Bronchial epithelial cell (primary cell): ENCODE data around the gene YBEY. TPM values are rescaled to one million over a fixed set of nuclear protein-coding genes. Genes with fewer than 3 reads are reported as not detected.
"Not testable (repeated sequence)": the region's sequence is repeated elsewhere in the genome, so short reads cannot be mapped to it uniquely, and the experiment has no call there.

Experiments
- DNase-seq: peaks from one replicate; pipeline ENCODE4 v3.0.0-alpha.2; 2010; ENCODE audit warnings: low read depth
- FAIRE-seq: peaks from 2 replicates; lab custom pipeline; 2011; peaks lifted over from hg19 to GRCh38; lab: Jason Lieb, UNC
- H3K27me3 ChIP-seq: 2 replicates; pipeline ENCODE4 v1.5.1; 2011; ENCODE audit warnings: low read length; ENCODE audit not compliant: control insufficient read depth, insufficient read depth
- H3K36me3 ChIP-seq: 2 replicates; pipeline ENCODE4 v1.5.1; 2011; ENCODE audit warnings: low read length; ENCODE audit not compliant: control insufficient read depth, insufficient read depth
- H3K4me3 ChIP-seq: 2 replicates; pipeline ENCODE4 v1.5.1; 2011; ENCODE audit warnings: mild to moderate bottlenecking, low read depth, low read length, control low read depth
- total RNA-seq: library from RNA; depleted of rRNA; stranded (reverse); fragments of >200 nt; gene quantifications from 2 replicates; pipeline ENCODE4 v1.2.1, GENCODE V29; 2014
- TF ChIP-seq, protein P1 (sequence below): IDR thresholded peaks from 2 replicates; pipeline ENCODE4 v1.5.1; 2011; ENCODE audit warnings: mild to moderate bottlenecking, moderate library complexity, low read length, control low read depth, inconsistent platforms; ENCODE audit not compliant: insufficient read depth, severe bottlenecking

Gene YBEY
- total RNA-seq, 1 donor from 2014 or later = 17.4 TPM

DNA sequence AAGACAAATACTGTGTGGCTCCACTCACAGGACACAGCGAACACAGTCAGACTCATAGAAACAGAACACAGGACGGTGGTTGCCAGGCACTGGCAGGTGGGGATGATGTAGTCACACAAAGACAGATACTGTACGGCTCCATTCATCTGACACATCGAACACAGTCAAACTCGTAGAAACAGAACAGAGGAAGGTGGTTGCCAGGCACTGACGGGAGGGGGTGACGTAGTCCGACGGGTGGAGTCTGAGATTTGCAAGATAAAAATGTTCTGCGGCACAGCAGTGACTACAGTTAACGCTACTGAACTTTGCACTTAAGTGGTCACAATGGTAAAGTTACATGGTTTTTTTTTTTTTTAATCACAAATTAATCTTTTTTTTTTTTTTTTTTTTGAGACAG, 18.8 kb downstream of the YBEY start:
- TF ChIP-seq, protein P1, sequence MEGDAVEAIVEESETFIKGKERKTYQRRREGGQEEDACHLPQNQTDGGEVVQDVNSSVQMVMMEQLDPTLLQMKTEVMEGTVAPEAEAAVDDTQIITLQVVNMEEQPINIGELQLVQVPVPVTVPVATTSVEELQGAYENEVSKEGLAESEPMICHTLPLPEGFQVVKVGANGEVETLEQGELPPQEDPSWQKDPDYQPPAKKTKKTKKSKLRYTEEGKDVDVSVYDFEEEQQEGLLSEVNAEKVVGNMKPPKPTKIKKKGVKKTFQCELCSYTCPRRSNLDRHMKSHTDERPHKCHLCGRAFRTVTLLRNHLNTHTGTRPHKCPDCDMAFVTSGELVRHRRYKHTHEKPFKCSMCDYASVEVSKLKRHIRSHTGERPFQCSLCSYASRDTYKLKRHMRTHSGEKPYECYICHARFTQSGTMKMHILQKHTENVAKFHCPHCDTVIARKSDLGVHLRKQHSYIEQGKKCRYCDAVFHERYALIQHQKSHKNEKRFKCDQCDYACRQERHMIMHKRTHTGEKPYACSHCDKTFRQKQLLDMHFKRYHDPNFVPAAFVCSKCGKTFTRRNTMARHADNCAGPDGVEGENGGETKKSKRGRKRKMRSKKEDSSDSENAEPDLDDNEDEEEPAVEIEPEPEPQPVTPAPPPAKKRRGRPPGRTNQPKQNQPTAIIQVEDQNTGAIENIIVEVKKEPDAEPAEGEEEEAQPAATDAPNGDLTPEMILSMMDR = no peak
- DNase-seq (no peak), FAIRE-seq (peak; percentile 86)
- H3K4me3 ChIP-seq = no peak overlapping the region
- no peaks in the 10 kb centered on the region for H3K27me3 ChIP-seq
- peaks cover 3% of the 10 kb centered on the region for H3K36me3 ChIP-seq

GRCh38 chr21:46307625-46308024, 21.5 kb downstream of the YBEY start:
- TF ChIP-seq, protein P1 = no peak
- Histone ChIP-seq H3K27me3 (no peaks in the 10 kb centered on the region), H3K4me3 (no peak overlapping the region), H3K36me3 (no peaks in the 10 kb centered on the region)
- DNase-seq (peak; percentile 67), FAIRE-seq (no peak)

DNA sequence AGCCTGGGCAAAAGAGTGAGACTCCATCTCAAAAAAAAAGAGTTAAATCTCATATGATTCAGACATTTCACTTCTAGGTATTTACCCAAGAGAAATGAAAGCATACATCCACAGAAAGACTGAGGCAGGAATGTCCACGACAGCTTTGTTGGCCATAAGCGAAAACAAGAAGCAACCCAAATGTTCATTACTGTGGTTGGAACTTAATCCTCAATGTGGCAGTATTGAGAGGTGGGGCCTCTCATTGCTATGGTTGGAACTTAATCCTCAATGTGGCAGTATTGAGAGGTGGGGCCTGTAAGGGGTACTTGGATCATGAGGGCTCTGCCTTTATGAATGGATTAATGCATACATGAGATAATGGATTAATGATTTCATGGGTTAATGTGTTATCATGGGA, 22.3 kb downstream of the YBEY start:
- Histone ChIP-seq H3K27me3 (no peaks in the 10 kb centered on the region), H3K36me3 (no peaks in the 10 kb centered on the region), H3K4me3 (no peak overlapping the region)
- TF ChIP-seq, protein P1 = no peak
- FAIRE-seq (no peak), DNase-seq (no peak)

DNA sequence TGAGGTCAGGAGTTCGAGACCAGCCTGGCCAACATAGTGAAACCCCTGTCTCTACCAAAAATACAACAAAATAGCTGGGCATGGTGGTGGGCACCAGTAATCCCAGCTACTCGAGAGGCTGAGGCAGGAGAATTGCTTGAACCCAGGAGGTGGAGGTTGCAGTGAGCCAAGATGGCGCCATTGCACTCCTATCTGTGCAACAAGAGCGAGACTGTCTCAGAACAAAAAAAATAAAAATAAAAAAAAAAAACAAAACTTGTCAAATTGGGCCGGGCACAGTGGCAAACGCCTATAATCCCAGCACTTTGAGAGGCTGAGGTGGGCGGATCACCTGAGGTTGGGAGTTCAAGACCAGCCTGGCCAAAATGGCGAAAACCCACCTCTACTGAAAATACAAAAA, 24.1 kb downstream of the YBEY start:
- not testable (repeated sequence) for FAIRE-seq, H3K27me3 ChIP-seq, H3K4me3 ChIP-seq, H3K36me3 ChIP-seq, DNase-seq

- FAIRE-seq (no peak), DNase-seq (no peak)
- Histone ChIP-seq H3K36me3 (no peaks in the 10 kb centered on the region), H3K4me3 (no peak overlapping the region), H3K27me3 (no peaks in the 10 kb centered on the region)
- TF ChIP-seq, protein P1 = no peak
Observed at GRCh38 chr21:46311568-46311967, 25.4 kb downstream of the YBEY start.

GRCh38 chr21:46312949-46313348, 26.8 kb downstream of the YBEY start:
- Histone ChIP-seq H3K36me3 (no peaks in the 10 kb centered on the region), H3K27me3 (no peaks in the 10 kb centered on the region), H3K4me3 (no peak overlapping the region)
- DNase-seq = no peak
- FAIRE-seq = no peak
- TF ChIP-seq, protein P1 = no peak
